ENCODE results near the gene IL6ST.
"Not testable (repeated sequence)": the region's sequence is repeated elsewhere in the genome, so short reads cannot be mapped to it uniquely, and the experiment has no call there.

IL6ST gene

DNA sequence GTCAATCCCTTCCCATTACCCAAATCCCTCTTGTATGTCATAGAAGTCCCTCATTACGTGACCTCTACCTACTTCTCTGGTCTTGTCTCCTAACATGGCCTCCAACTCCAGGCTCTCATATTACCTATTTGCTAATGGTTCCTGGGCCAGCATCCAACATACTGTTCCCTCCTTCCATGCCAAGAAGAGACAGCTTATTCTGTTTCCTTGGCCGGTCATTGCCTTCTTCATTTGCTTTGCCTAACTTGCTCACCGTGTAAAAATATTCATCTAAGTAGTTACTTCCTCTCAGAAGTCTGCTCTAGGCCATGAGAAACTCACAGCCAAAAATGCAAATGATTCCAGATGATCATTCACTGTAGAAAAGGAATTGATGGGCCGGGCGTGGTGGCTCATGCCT lies 8.9 kb upstream of the IL6ST start:
- DNase-seq = no peak

DNA sequence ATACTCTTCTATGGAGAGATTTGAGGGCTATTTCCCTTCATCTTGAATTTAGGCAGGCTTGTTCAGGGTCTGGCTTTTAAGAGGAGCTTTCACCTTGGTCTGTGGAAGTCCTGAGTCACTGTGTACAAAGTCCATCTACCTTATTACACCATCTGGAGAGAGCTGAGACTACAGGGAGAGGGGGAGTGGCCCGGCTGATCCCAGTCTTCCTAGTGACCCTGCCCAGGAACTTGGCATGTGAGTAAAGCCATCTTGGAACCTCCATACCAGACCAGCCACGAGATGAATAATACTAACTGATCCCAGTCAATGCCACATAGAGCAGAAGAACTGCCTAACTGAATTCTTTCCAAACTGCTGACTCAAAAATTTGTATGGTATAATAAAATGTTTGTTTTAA lies 8.4 kb upstream of the IL6ST start:
- DNase-seq = no peak

DNA sequence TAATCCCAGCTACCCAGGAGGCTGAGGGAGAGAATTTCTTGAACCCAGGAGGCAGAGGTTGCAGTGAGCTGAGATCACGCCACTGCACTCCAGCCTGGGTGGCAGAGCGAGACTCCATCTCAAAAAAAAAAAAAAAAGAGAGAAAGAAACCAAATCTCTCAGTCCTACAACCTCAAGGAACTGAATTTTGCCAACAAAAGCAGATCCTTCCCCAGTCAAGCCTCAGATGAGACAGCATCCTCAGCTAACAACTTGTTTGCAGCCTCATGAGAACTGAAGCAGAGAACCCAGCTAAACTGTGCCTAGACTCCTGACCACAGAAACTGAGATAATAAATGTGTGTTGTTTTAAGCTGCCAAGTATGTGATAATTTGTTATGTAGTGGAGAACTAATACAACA lies 7.5 kb upstream of the IL6ST start:
- DNase-seq = no peak

DNA sequence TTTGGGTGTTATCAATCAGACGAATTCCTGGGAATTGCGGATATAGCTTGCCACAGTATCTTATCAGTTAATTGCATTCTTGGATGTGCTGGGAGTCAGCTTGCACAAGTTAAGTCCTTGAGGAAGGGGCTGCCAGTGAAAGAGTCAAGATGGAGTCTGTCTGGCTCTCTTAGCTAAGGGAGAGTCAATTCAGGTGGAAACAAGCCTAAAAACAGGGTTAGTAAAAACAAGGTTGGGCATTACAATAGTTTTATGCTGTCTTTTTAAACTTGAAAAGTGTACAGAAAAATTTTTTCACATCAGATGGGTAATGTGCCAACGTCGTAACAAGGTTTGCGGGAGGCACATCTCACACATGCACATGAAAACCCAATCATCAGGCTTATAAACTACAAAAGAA lies 5.5 kb upstream of the IL6ST start:
- DNase-seq = not testable (repeated sequence)

DNA sequence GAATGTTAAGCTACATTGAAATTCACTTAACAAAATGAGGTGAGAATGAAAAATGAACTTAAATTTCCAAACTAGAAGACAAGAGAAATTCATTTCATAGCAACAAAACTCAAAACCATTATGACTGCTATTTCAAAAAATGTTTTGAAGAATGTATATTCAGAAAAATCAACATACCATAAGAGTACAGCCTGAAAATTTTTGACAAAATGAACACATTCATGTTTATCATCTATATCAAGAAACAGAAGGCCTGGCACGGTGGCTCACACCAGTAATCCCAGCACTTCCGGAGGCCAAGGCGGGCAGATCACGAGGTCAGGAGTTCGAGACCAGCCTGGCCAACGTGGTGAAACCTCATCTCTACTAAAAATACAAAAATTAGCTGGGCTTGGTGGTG lies 4.2 kb upstream of the IL6ST start:
- no peak for DNase-seq

DNA sequence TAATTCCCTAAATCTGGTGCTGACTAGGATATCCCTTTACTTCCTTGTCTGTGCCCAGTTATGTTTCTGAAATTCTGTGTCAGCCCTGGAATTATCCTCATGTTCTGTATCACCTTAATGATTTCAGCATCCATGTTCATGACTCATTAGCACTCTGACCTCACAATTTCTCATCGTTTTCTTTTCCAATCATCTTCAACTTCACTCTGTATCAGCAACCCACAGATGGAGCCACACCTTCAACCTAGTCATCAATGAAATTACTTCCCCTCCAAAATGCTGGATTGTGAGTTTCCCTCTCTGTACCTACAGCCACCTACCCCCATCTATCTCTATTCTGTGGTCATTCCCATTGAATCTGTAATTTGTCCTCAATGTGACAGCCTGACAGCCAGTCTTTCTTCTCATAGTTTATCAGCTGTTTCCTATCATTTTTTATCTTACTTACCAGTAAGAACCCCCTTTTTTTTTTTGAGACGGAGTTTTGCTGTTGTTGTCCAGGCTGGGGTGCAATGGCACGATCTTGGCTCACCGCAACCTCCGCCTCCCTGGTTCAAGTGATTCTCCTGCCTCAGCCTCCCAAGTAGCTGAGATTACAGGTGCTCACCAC lies 3.1 kb upstream of the IL6ST start:
- DNase-seq = peak; percentile 64

DNA sequence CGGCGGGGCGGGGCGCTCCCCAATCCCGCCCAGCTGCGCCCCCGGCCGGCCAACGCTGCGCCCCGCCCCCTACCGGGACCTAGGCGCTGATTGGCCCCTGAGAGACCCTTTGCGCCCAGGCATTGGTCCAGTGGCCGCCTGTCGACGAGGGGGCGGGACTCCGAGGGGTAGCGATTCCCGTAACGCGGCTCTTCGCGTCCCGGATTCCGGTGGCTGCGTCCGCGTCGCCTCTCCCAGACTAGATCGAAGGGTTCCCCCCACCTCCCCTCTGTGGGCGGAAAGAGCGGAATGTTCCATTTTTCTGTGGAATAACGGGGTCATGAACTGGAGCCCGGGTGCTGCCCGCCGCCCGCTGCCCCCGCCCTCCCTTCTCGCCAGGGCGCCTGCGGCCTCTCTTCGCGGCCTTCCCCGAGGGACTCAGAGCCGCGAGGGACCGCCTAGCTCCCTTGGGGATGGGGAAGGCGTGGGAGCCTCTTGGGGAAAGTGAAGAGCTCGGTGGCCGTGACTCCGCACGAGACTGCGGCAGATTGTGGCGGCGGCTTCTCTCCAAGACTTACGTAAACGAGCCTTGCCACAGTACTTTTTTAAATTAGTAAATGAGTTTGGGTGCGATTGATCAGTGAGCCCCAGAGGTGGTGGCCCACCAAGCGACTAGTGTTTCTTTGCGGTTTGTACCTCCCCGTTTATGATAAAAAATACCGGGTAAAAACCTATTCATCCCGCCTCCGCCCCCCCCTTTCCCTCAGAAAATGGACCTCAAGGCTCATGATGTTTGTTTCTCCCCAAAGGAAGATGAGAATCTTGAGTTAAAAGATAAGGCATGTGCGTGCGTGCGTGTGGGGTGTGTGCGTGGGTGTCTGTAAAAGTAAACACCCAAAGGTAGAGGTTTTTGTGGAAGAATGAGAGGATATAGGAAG lies 493 bp upstream of the IL6ST start:
- DNase-seq = peak; percentile 98

DNA sequence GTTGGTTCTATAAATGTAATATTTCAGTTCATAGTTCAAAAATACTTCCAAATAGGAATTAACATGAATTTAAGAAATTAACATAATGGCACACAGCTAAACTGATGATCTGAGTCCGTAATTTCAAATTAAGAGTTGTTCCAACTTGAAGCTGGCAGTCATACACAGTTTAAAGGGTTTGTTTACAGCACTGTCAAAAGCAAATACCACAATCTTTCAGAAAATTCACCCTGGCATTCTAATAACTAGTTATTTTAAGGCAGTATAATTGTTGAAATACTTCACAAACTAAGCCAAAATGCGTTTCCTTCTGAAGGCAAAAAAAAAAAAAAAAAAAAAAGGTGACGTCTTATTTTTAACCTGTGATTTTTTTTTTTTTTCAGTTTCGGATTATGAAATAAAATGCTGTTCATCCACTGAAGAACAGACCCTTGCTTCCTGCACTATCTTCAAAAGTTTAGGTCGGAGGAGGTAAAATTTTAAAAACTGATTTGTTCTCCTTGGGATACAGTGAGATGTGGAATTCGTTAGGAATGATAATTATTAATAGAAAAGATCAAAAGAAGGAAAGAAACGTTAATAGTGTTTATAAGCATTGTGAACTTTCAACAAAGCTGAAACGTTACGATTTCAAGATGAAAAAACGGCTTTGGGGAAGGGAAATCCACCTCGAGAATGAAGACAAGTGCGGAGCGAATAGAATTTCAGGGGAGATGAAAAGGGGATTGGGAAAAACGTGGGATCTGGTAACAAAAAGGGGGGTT lies 850 bp downstream of the IL6ST start:
- DNase-seq = no peak

DNA sequence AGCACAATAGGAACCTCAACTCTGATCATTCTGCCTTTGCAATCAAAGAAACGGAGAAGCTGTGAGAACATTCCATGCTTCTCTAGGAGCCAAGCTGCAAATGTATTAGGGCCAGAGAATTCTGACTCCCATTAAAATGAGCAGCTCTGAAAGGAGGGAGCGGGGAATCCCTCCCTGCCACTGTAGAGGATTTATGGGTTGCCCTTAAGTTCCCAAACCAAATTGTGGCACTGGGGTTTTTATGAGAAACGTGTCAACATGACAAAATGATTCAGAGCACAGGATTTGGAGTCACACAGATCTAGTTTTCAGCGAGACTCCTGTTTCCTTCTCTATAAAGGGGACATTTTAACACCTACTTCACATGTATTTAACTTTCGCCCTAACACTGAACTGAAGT lies 1.8 kb downstream of the IL6ST start:
- peak; percentile 57 for DNase-seq

DNA sequence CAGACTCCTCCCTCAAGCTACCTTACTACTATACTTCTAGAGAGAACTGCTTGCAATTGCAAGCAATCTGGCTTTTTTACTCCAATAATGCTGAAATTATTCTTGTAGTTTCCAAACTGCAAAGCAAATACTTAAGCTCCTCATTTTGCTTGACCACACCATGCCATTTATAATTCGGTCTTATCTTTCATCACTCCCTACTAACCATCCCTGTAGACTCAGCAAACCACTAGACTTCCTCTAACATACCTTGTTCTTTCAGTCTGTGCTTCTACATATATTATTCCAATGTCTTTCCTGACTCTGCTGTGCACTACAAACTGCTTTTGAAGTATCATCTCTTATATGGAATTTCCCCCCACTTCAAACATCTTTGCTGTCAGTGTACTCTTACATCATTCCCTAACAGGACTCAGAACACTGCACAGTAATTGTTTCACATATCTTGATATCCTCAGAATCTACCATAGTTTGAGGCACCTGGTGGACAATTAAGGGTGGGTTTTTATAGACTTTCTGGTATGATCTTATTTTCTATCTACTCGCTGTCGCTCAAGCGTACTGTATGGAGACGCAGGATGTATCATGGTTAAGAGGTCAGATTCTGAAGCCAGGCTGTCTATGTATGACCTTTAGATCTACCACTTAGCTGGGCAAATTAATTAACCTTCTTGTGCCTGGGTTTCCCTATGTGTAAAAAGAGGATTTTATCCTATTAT lies 2.8 kb downstream of the IL6ST start:
- DNase-seq = peak; percentile 17

DNA sequence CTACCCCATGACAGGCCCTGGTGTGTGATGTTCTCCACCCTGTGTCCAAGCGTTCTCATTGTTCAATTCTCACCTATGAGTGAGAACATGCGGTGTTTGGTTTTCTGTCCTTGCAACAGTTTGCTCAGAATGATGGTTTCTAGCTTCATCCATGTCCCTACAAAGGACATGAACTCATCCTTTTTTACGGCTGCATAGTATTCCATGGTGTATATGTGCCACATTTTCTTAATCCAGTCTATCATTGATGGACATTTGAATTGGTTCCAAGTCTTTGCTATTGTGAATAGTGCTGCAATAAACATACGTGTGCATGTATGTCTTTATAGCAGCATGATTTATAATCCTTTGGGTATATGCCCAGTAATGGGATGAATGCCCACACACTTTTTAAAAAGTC lies 3.9 kb downstream of the IL6ST start:
- DNase-seq = not testable (repeated sequence)

DNA sequence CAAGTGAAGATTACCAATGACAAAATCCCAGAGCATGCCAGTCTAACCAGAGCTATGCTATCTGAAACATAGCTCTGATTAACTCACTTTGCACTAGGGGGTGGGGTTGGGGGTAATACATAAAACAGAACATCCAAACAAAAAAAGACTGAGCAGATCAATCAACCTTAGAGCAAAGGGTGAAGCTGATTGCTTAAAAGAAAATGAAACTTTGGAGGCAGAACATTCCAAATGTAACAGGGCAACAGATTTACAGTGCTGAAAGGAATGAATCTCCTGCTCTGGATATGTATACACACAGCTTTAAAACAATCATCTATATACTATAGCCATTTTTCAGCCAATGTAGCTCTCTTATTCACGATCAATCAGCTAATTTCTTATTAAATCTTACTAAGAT lies 4.9 kb downstream of the IL6ST start:
- DNase-seq = no peak

DNA sequence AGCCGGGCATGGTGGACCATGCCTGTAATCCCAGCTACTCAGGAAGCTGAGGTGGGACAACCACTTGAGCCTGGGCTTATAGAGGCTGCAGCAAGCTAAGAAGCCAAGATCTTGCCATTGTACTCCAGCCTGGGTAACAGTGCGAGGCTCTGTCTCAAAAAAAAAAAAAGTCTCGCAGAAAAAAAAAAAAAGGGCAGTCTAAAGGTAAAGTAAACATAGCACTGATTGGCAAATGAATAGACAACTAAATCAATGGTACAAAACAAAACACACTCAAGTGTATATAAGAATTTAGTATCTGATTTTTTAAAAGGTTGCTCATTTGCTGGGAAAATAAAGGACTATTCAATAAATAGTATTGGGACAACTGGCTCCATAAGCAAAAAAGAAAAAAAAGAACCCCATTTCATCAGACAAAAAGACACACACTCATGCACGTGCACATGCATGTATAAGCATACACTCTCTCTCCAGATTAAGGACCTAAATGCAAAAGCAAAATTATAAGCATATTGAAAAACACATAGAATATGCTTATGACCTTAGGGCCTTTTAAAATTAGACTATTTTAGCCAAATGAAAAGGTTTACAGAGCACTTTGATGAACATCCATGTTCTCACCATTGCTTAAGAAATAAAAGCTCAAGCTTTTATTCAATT lies 5.7 kb downstream of the IL6ST start:
- no peak for DNase-seq

DNA sequence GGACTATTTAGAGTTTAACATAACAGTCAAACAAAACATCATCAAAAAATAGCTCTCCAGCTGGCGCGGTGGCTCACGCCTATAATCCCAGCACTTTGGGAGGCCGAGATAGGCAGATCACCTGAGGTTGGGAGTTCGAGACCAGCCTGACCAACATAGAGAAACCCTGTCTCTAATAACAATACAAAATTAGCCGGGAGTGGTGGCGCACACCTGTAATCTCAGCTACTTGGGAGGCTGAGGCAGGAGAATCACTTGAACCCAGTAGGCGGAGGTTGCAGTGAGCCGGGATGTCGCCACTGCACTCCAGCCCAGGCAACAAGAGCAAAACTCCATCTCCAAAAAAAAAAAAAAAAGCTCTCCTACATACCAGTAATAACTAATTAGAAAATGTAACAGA lies 6.3 kb downstream of the IL6ST start:
- DNase-seq = not testable (repeated sequence)

DNA sequence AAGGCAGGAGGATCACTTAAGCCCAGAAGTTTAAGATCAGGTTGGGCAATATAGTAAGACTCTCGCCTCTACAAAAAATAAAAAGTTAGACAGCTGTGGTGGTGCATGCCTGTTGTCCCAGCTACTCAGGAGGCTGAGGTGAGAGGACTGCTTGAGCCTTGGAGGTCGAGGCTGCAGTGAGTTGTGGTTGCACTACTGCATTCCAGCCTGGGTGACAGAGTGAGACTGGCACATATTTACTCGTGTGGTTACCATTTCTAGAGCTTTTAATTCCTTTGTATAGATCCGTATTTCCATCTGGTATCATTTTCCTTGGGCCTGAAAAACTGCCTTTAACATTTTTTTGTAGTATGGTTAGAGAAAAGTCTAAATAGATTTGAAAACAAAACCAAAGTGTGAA lies 7.8 kb downstream of the IL6ST start:
- no peak for DNase-seq

DNA sequence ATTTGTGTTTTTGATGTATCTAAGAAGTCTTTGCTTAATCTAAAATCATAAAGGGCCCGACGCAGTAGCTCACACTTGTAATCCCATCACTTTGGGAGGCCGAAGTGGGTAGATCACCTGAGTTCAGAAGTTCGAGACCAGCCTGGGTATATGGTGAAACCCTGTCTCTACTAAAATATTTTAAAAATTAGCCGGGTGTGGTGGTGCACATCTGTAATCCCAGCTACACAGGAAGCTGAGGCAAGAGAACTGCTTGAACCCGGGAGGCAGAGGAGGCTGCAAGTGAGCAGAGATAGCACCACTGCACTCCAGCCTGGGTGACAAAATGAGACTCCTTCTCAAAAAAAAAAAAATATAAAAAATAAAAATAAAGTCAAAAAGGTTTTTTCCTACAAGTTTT lies 9.6 kb downstream of the IL6ST start:
- DNase-seq = no peak

DNA sequence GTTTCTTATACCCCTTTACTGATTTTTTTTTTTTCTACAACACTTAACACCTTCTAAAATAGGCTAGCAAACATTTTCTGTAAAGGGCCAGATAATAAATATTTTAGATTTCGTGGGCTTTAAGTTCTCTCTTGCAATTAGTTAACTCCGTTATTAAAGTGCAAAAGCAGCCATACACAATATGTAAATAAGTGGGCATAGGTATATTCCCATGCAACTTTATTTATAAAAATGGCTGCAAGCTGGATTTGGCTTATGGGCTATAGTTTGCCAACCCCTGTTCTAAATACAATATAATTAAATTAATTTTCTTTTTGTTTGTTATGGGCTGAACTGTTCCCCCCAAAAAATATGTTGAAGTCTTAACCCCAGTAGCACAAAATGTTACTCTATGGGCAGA lies 10.8 kb downstream of the IL6ST start:
- no peak for DNase-seq

DNA sequence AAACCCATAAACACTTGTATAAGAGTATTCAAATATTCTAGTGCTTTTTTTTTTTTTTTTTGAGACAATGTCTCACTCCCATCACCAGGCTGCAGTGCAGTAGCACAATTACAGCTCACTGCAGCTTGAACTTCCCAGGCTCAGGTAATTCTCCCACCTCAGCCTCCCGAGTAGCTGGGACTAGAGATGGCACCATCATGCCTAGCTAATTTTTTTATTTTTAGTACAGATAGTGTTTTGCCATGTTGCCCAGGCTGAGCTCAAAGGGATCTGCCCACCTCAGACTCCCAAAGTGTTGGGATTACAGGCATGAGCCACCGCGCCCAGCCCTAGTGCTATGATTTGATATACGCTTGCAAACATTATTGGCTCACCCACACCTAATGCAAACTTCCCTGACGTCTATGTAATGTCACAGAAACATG lies 11.8 kb downstream of the IL6ST start:
- no peak for DNase-seq

DNA sequence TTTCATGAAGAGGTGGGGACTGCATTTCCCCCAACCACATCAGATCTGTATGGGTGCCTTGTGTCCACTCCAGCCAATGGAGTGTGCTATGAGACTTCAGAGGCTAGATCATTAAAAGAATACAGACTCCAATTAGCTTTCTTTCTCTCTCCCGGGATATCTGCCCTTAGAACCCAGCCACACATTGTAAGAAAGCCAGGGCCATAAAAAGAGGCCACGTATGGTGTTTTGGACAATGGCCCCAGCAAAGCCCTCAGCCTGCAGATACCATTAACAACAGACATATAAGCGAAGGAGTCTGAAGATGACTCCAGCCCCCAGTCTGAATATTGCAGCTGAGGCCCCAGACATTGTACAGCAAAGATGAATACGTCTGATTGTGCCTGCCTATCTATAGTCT lies 21.5 kb downstream of the IL6ST start:
- DNase-seq = no peak

DNA sequence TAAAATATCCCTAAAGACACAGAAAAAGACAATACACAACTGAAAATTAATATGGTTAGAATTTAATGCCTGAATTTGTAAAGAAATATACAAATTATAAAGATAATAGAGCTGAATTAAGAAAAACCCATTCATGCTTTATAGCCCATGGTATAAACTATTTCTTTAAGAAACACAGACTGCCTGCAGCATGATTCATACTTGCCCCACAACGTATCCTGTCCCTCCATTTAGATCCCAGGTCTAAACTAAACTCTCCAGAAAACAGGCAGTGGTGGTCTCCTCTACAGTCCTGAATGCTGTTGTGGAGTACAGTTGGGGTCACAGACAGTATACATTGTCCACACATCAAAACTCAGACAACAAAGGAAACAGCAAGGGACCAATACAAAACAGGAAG lies 24.8 kb downstream of the IL6ST start:
- no peak for DNase-seq

DNA sequence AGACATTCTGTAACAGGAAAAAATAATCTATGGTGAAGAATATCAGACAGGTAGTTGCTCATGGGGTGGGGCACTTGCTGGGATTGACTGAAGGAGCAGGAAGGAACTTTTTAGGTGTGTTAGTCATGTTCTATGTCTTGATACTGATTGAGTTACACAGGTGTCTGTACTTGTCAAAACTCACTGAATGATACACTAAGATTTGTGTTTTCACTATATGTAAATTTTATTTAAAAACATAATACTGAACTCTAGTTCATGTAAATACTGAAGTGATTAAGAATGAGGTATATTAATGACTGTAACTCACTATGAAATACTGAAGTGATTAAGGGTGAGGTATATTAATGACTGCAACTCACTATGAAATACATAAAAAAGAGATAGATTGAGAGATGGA lies 28.5 kb downstream of the IL6ST start:
- DNase-seq = no peak

DNA sequence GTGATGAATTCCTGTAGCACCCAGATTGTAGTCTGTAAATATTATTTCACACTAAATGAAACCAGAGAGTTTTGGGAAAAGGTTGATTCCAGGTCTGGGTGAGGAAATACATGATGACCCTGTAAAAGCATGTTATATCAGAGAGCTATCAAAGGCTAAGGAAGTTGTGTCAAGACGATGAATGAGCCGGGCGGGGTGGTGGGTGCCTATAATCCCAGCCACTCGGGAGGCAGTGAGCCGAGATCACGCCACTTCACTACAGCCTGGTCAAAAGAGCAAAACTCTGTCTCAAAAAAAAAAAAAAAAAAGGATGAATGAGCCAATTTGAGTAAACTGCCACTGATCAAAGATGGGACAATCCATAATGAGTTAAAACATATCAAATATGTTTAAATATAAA lies 29.2 kb downstream of the IL6ST start:
- no peak for DNase-seq

DNA sequence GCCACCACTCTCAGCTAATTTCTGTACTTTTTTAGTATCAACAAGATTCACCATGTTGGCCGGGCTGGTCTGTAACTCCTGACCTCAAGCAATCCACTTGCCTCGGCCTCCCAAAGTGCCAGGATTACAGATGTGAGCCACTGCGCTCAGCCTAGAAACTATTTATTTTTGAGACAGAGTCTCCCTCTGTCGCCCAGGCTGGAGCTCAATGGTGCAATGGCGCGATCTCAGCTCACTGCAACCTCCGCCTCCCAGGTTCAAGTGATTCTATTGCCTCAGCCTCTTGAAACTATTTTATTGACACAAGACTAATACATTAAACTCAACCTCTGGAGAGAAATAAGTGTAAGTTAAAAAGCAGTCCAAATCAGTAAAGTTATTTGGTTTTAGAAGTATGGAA lies 34.0 kb downstream of the IL6ST start:
- DNase-seq = no peak

Measured in activated CD4-positive, alpha-beta T cell treated with anti-CD3 and anti-CD28 coated beads, Interleukin-10, Interleukin-2, amounts not matched to agents 100 ng/mL and 50 ng/mL, durations not matched to agents 16 hours and 8 hours (primary cell).